CD4-positive, alpha-beta T cell treated with Interferon alpha-2 for 1 hour (primary cell): ENCODE results near the gene BAD.
A peak's percentile ranks its signal among the peaks of the same experiment; 100 is the strongest.

Source experiments
- DNase-seq, 2 donors: peaks; one replicate each; pipeline ENCODE4 v3.0.0-alpha.2; 2020 to 2022

BAD gene

DNA sequence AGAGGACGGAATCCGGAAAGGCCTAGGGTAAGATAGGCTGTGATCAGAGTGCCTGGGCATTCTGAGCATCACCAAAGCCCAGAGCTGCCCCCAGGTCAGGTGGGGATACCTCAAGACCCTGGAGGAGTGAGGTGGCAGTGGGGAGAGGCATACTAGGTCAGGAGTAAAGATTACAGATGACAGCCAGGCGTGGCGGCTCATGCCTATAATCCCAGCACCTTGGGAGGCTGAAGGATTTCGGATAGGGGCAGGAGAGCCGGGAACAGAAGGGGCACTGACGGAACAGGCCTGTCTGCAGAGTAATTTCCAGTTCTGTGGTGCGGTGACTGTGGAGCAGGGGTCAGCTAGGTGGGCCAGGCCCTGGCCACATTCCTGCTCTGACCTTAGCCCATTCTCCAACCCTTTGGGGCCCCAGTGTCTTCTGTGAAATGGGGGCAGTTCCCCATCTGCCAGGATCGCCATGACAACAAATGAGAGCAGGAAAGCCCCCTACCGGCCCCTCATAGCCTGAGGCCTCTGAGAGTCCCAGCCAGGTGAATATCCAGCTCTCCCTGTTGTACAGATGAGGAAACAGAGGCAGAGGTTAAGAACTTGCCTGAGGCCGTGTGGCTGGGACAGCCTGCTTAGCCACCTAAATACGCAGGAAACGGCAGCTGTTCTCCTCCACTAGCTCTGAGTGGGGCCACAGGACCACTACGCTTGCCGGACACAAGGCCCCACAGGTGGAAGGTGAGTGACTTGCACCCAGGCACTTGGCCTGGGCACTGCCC lies 9.2 kb downstream of the BAD start:
- DNase-seq, result no peak

DNA sequence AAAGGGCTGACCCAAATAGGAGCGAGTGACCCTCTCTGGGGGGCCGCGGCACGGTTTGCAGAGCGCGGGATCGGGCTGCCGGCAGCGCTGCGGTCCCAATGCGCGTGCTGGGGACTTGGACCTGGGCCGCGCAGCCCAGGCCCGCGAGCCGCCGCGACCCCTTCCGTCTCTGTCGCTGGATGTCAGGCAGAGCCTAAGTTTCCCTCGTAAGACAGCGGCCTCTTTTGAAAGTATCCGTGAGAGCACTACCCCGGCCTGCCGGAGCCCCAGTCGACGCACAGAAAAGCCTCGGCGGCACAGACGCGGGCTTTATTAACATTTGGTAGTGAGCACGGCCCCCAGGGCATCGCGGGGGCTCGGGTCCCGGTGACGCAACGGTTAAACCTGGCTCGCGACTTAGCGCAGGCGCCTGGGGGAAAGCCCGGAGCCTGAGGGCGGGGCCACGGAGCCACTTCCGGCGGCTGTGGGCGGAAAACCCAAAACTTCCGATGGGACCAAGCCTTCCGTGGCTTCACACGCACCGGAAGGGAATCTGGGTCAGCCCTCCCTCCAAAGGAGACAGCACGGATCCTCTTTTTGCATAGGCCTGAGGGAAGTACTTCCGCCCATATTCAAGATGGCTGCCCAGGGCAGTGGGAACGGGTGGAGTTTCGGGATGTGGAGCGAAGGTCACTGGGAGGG lies 14.8 kb downstream of the BAD start:
- peak; percentile 97 to 98 for DNase-seq

GRCh38 chr11:64268893-64269539 lies 15.4 kb downstream of the BAD start:
- peak; percentile 33 to 42 for DNase-seq

DNA sequence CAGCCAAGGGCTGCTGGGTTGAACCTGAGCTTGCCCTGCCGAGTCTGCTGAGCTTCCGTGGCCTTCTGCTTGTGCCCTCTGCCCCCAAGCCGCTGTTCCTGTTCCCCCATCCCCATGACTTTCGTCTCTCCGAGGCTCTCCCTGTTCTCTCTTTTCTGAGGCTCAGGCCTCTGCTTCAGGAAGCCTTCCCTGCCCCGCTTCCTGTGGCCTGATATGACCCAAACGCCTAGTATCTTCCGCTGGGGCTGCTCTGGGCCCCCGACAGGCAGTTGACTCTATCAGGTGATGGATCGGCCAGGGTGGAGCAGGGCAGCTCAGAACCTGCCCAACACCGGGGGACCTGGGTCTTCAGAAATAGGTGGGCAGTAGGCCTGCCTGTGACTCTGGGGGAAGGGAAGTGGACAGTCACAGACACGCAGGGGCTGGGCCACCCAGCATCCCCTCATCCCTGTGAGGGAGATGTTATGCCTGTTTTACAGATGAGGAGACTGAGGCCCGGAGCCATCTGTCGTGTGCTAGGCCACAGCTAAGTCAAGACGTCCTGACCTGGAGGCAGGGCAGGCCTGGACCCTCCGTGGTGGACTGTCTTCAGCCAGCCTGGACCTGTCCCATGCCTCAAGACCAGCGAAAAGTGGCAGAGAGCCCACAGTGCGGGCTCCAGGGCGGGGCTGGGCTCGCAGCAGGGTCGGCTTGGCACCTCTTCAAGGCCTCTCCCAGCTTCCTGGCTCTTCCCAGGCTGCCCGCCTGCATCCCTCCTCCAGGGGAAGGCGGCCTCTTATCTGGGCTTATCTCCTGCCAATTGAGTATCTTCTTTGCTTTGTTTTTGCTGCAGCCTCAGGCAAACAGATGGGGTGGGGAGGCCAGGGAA lies 16.2 kb downstream of the BAD start:
- no peak for DNase-seq

DNA sequence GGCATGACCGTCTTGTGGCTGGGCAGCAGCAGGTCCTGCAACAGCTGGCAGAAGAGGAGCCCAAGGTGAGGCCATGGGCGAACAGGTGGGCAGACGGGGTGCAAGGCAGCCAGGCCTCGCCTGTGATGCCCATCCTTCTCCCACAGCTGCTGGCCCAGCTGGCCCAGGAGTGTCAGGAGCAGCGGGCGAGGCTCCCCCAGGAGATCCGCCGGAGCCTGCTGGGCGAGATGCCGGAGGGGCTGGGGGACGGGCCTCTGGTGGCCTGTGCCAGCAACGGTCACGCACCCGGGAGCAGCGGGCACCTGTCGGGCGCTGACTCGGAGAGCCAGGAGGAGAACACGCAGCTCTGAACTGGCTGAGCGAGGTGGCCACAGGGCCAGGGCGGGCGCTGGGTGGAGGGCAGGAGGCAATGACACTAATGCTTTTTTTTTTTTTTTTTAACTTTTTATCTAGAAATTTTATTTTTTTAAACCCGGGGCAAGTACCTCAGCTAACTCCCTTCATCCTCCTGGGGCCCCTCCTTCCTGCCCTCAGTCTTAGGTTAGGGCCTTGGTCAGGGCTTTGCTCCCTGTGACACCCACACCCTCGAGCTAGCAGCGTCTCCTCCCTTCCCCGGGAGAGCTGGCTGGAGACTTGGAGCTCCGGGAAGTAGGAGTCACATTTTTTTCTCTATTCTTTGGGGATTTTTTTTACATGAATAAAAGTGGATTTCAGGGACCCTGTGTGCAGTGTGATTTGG lies 17.1 kb downstream of the BAD start:
- no peak for DNase-seq

DNA sequence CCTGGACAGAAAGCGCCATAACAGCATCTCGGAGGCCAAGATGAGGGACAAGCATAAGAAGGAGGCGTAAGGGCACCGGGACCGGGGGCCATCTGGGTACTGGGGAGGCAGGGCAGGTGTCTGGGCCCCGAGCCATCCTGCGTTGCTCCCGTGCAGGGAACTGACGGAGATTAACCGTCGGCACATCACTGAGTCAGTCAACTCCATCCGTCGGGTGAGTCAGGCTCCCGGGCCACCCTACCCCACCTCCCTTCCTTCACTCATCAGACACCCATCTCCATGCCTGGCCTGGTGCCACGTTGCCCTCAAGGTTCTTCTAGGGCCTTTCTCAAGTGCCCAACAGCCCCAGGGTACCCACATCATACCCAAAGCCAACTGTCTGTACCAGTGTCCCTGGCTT lies 18.1 kb downstream of the BAD start:
- no peak for DNase-seq

- no peak for DNase-seq
These were observed 19.0 kb downstream of the BAD start for GRCh38 chr11:64265176-64266160.

DNA sequence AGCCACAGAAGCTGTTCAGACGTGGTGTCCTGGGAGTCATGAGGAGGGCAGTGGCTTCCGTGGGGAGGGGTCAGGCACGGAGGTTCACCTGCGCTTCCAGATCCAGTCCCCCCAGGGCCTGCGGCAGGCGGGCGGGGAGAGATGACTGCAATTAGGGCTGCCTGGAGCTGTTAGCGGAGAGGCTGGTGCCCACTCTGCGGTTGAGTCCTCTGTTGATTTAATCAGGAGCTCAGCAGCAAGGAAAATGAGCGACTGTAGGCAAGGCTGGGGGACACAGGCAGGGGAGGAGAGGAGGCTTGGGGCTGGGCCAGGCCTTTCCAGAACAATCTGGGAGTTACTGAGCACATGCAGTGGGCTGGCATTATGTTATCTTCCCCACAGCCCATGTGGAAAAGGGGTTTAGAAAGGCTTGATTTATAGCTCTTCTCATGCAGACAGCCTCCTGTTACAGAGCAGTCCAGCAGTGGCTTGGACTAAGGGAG lies 20.1 kb downstream of the BAD start:
- no peak for DNase-seq

DNA sequence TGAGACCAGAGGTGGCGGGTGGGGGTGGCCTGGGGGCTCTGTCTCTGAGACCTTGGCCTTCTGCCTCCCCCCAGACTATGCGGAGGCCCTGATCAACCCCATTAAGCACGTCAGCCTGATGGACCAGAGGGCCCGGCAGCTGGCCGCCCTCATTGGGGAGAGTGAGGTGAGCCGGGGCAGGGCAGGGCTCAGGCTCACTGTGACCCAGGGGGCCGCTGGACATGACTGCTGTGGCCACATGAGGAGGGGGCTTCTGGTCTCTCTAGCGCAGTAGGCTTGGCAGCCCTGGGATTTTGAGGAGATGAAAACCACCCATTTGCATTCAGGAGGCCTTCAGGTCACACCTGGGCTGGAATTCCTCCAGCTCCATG lies 20.5 kb downstream of the BAD start:
- no peak for DNase-seq

DNA sequence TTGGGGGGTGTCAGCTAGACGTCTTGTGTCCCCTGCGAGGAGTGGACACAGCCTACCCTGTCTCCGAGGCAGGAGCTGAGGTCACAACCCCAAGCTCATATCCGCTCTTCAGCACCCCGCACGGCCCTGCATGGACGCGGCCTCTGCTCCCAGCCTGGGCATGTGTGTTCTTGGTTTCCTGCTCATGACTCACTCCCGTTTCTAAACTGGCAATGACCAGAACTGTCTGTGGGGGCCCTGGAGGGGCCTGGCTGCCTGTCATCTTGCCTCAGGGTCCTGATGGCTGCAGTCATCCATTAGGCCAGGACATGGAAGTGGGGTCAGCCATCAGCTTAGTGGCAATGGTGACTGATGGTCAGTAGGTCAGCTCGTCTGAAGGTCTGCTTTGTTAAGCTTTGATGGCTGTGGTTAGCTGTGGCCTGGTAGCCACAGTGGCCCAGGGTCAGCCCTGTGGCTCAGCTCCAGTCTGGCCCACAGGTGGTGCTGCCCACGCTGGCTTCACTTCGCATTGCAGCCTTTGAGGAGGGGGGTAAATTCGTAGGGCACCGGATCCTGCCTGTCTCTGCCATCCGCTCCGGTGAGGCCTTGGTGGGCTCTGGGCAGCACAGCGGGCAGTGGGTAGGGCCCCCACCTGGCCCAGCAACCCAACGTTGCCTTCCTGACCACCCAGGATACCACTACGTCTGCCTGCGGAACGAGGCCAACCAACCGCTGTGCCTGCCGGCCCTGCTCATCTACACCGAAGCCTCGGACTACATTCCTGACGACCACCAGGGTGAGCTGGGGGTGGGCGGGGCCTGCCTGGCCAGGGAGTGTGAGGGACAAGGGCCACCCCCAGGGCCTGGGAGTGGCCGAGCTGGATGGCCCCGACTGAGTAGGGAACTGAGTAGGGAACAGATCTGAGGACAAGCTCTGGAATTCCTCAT lies 21.2 kb downstream of the BAD start:
- DNase-seq, result no peak

DNA sequence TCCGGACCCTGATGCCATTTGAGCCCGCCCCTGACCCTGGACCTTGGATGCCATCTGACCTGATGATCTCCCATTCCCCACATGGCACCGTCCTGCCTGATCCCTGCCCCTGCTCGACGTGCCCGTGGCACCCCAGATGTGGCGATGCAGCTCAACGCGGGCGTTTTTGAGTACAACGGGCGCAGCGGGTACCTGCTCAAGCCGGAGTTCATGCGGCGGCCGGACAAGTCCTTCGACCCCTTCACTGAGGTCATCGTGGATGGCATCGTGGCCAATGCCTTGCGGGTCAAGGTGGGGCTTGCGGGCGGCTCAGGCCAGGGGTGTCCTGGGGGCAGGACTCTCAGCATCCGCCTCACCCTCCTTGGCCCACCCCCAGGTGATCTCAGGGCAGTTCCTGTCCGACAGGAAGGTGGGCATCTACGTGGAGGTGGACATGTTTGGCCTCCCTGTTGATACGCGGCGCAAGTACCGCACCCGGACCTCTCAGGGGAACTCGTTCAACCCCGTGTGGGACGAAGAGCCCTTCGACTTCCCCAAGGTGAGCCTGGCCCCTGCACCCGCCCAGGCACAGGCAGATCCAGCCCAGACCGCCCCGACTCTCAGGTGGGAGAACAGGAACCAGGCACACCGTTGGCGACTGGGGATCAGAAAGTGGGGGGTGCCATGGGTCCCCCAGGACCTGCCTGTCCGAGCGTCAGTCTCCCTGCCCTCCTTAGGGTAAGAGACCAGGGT lies 22.0 kb downstream of the BAD start:
- no peak for DNase-seq

GRCh38 chr11:64261556-64262080 lies 22.8 kb downstream of the BAD start:
- DNase-seq, result no peak

- DNase-seq, result no peak
These were observed 24.2 kb downstream of the BAD start for GRCh38 chr11:64260147-64260708.

- no peak for DNase-seq
These were observed 24.9 kb downstream of the BAD start for GRCh38 chr11:64259533-64260067.

- DNase-seq, result no peak
These were observed 25.4 kb downstream of the BAD start for GRCh38 chr11:64258946-64259532.

- DNase-seq, result no peak
These were observed 26.1 kb downstream of the BAD start for GRCh38 chr11:64258356-64258755.

- DNase-seq, result no peak
These were observed 28.2 kb downstream of the BAD start for GRCh38 chr11:64256300-64256699.
